CD4-positive, CD25-positive, alpha-beta regulatory T cell (primary cell): ENCODE data around the gene IMPDH1. TPM values are rescaled to one million over a fixed set of nuclear protein-coding genes. Genes with fewer than 3 reads are reported as not detected.

ENCODE experiments used
- ATAC-seq, 2 donors: fragments of 150-1000 bp; cut with Tn5 transposase; one replicate each; pipeline ENCODE4 v1.10.0; 2021; ENCODE audit warnings: low read depth in 2 of 2, moderate number of reproducible peaks in 2 of 2, moderate library complexity in 1 of 2
- DNase-seq, 3 donors: peaks; one replicate each; pipeline versions ENCODE4 v3.0.0 to v3.0.0-alpha.2; 2012 to 2022; ENCODE audit warnings: mixed read lengths in 1 of 3
- H3K27ac ChIP-seq: one replicate; pipeline ENCODE4 v1.7.0; 2013; ENCODE audit warnings: mild to moderate bottlenecking, low read length; ENCODE audit not compliant: insufficient read depth, poor library complexity, severe bottlenecking
- H3K27me3 ChIP-seq: one replicate; pipeline ENCODE4 v1.7.0; 2013; ENCODE audit warnings: low read length; ENCODE audit not compliant: control insufficient read depth, insufficient read depth
- H3K36me3 ChIP-seq: one replicate; pipeline ENCODE4 v1.7.0; 2013; ENCODE audit warnings: mild to moderate bottlenecking, low read length, moderate library complexity; ENCODE audit not compliant: control insufficient read depth, insufficient read depth
- H3K4me1 ChIP-seq: 2 replicates; pipeline ENCODE4 v1.7.0; 2013; ENCODE audit warnings: mild to moderate bottlenecking, low read length; ENCODE audit not compliant: insufficient read depth, control insufficient read depth, poor library complexity, severe bottlenecking
- H3K4me3 ChIP-seq: one replicate; pipeline ENCODE4 v1.7.0; 2013; ENCODE audit warnings: low read depth, mild to moderate bottlenecking, low read length, moderate library complexity
- H3K9me3 ChIP-seq, 2 experiments: 1 replicate in 1 of 2; 2 replicates in 1 of 2; pipeline ENCODE4 v1.7.0; 2013; ENCODE audit warnings: low read length in 2 of 2, mild to moderate bottlenecking in 1 of 2, moderate library complexity in 1 of 2; ENCODE audit not compliant: control insufficient read depth in 2 of 2
- H3K27ac Mint-ChIP-seq, 3 donors: one replicate each; pipeline ENCODE4 v1.8.0; 2020 to 2022; ENCODE audit warnings: mild to moderate bottlenecking in 3 of 3, mixed read lengths in 3 of 3, moderate library complexity in 2 of 3
- H3K27me3 Mint-ChIP-seq: one replicate; pipeline ENCODE4 v1.8.0; 2022; ENCODE audit warnings: mild to moderate bottlenecking, mixed read lengths
- H3K36me3 Mint-ChIP-seq: one replicate; pipeline ENCODE4 v1.8.0; 2020; ENCODE audit warnings: mixed read lengths
- H3K4me1 Mint-ChIP-seq, 4 donors: one replicate each; pipeline ENCODE4 v1.8.0; 2020 to 2022; ENCODE audit warnings: mixed read lengths in 4 of 4, mild to moderate bottlenecking in 1 of 4
- H3K4me3 Mint-ChIP-seq, 4 donors: one replicate each; pipeline ENCODE4 v1.8.0; 2020 to 2022; ENCODE audit warnings: mild to moderate bottlenecking in 4 of 4, mixed read lengths in 4 of 4, moderate library complexity in 3 of 4
- H3K9me3 Mint-ChIP-seq, 7 donors: one replicate each; pipeline ENCODE4 v1.8.0; 2020 to 2022; ENCODE audit warnings: mixed read lengths in 7 of 7, mild to moderate bottlenecking in 3 of 7, moderate library complexity in 2 of 7
- polyA plus RNA-seq, 4 donors: library from polyadenylated mRNA; unstranded; fragments of 300-500 nt; fragmentation: Illumina TruSeq; gene quantifications; one replicate each; pipeline ENCODE4 v1.2.3, GENCODE V29; 2021
- total RNA-seq: library from RNA; stranded (reverse); gene quantifications from one replicate; pipeline ENCODE4 v1.2.3, GENCODE V29; 2022

Gene IMPDH1
- total and polyA plus RNA-seq, 5 donors from 2014 or later, result 27.2 to 48.2 (median 36.1) TPM

GRCh38 chr7:128443831-128444600 lies 34.2 kb upstream of the IMPDH1 start:
- Histone ChIP-seq H3K9me3 (no peaks in the 10 kb centered on the region), H3K4me1 (no peaks in the 10 kb centered on the region), H3K4me3 (no peak overlapping the region), H3K36me3 (no peaks in the 10 kb centered on the region), H3K27me3 (no peaks in the 10 kb centered on the region), H3K27ac (no peak overlapping the region)
- H3K9me3 Mint-ChIP-seq, result no peaks in the 10 kb centered on the region
- no peaks in the 10 kb centered on the region for H3K4me1 Mint-ChIP-seq
- no peak overlapping the region for H3K27ac Mint-ChIP-seq
- H3K36me3 Mint-ChIP-seq, result no peaks in the 10 kb centered on the region
- H3K27me3 Mint-ChIP-seq, result peaks cover 5% of the 10 kb centered on the region
- H3K4me3 Mint-ChIP-seq, result no peak overlapping the region
- ATAC-seq (no peak), DNase-seq (no peak)

GRCh38 chr7:128442356-128442755 lies 32.6 kb upstream of the IMPDH1 start:
- Mint-ChIP-seq H3K36me3 (no peaks in the 10 kb centered on the region), H3K27ac (no peak overlapping the region), H3K4me1 (no peaks in the 10 kb centered on the region), H3K27me3 (peaks cover 6% of the 10 kb centered on the region), H3K4me3 (no peak overlapping the region), H3K9me3 (no peaks in the 10 kb centered on the region)
- H3K9me3 ChIP-seq, result no peaks in the 10 kb centered on the region
- H3K4me3 ChIP-seq, result no peak overlapping the region
- no peaks in the 10 kb centered on the region for H3K4me1 ChIP-seq
- no peaks in the 10 kb centered on the region for H3K36me3 ChIP-seq
- DNase-seq, result no peak
- no peaks in the 10 kb centered on the region for H3K27me3 ChIP-seq
- no peak for ATAC-seq
- H3K27ac ChIP-seq, result no peak overlapping the region

GRCh38 chr7:128437426-128438332 lies 27.9 kb upstream of the IMPDH1 start:
- Mint-ChIP-seq H3K4me3 (peak overlapping the region in 1 of 4 donors; percentile 11), H3K9me3 (no peaks in the 10 kb centered on the region), H3K4me1 (no peaks in the 10 kb centered on the region), H3K27me3 (peaks cover 6% of the 10 kb centered on the region), H3K27ac (no peak overlapping the region), H3K36me3 (no peaks in the 10 kb centered on the region)
- Histone ChIP-seq H3K27me3 (peaks cover 5% of the 10 kb centered on the region), H3K4me3 (no peak overlapping the region), H3K36me3 (no peaks in the 10 kb centered on the region), H3K27ac (no peak overlapping the region), H3K9me3 (no peaks in the 10 kb centered on the region), H3K4me1 (no peaks in the 10 kb centered on the region)
- no peak for ATAC-seq
- DNase-seq, result no peak

GRCh38 chr7:128435327-128435686 lies 25.5 kb upstream of the IMPDH1 start:
- no peak overlapping the region for H3K4me3 Mint-ChIP-seq
- DNase-seq, result no peak
- no peaks in the 10 kb centered on the region for H3K36me3 Mint-ChIP-seq
- H3K4me3 ChIP-seq, result no peak overlapping the region
- peaks cover 5% of the 10 kb centered on the region for H3K27me3 ChIP-seq
- no peaks in the 10 kb centered on the region for H3K4me1 Mint-ChIP-seq
- no peaks in the 10 kb centered on the region for H3K4me1 ChIP-seq
- H3K9me3 ChIP-seq, result no peaks in the 10 kb centered on the region
- no peak for ATAC-seq
- no peaks in the 10 kb centered on the region for H3K9me3 Mint-ChIP-seq
- no peaks in the 10 kb centered on the region for H3K36me3 ChIP-seq
- H3K27ac ChIP-seq, result no peak overlapping the region
- H3K27me3 Mint-ChIP-seq, result peaks cover 6% of the 10 kb centered on the region
- H3K27ac Mint-ChIP-seq, result no peak overlapping the region

- H3K4me3 ChIP-seq, result no peak overlapping the region
- DNase-seq (no peak), ATAC-seq (no peak)
- H3K9me3 Mint-ChIP-seq, result no peaks in the 10 kb centered on the region
- H3K27me3 Mint-ChIP-seq, result peaks cover 8% of the 10 kb centered on the region
- H3K36me3 Mint-ChIP-seq, result no peaks in the 10 kb centered on the region
- H3K27ac Mint-ChIP-seq, result no peak overlapping the region
- no peak overlapping the region for H3K4me3 Mint-ChIP-seq
- no peaks in the 10 kb centered on the region for H3K9me3 ChIP-seq
- peaks cover 5% of the 10 kb centered on the region for H3K27me3 ChIP-seq
- H3K27ac ChIP-seq, result no peak overlapping the region
- H3K4me1 ChIP-seq, result no peaks in the 10 kb centered on the region
- no peaks in the 10 kb centered on the region for H3K4me1 Mint-ChIP-seq
- no peaks in the 10 kb centered on the region for H3K36me3 ChIP-seq
These were observed 24.9 kb upstream of the IMPDH1 start for GRCh38 chr7:128434413-128435326.

GRCh38 chr7:128431754-128432153 lies 22.0 kb upstream of the IMPDH1 start:
- Histone ChIP-seq H3K4me3 (no peak overlapping the region), H3K36me3 (no peaks in the 10 kb centered on the region), H3K4me1 (no peaks in the 10 kb centered on the region), H3K9me3 (no peaks in the 10 kb centered on the region), H3K27me3 (peaks cover 8% of the 10 kb centered on the region), H3K27ac (no peak overlapping the region)
- Mint-ChIP-seq H3K27me3 (peaks cover 7% of the 10 kb centered on the region), H3K9me3 (no peaks in the 10 kb centered on the region), H3K4me3 (peak overlapping the region in 1 of 4 donors; percentile 2), H3K4me1 (no peaks in the 10 kb centered on the region), H3K27ac (no peak overlapping the region), H3K36me3 (no peaks in the 10 kb centered on the region)
- no peak for DNase-seq
- no peak for ATAC-seq

- Histone ChIP-seq H3K36me3 (no peaks in the 10 kb centered on the region), H3K4me3 (no peak overlapping the region), H3K27me3 (peaks cover 8% of the 10 kb centered on the region), H3K27ac (no peak overlapping the region), H3K9me3 (no peaks in the 10 kb centered on the region), H3K4me1 (no peaks in the 10 kb centered on the region)
- H3K4me1 Mint-ChIP-seq, result no peaks in the 10 kb centered on the region
- H3K4me3 Mint-ChIP-seq, result no peak overlapping the region
- no peak overlapping the region for H3K27ac Mint-ChIP-seq
- ATAC-seq (no peak), DNase-seq (no peak)
- no peaks in the 10 kb centered on the region for H3K9me3 Mint-ChIP-seq
- no peaks in the 10 kb centered on the region for H3K36me3 Mint-ChIP-seq
- H3K27me3 Mint-ChIP-seq, result peaks cover 7% of the 10 kb centered on the region
These were observed 21.4 kb upstream of the IMPDH1 start for GRCh38 chr7:128431221-128431620.
